Calu3 (cell line): ENCODE results near the gene TRMT10C. TPM values are rescaled to one million over a fixed set of nuclear protein-coding genes. Genes with fewer than 3 reads are reported as not detected.

ENCODE experiments used
- BruUV-seq: library from RNA; stranded (reverse); fragments of 400-500 nt; replicated peaks from 2 replicates; lab custom pipeline; 2021; lab: Mats Ljungman, UMichigan
- CTCF ChIA-PET: fragments of 300-600 bp; sonication (Branson Sonifier 250); formaldehyde crosslinking; loops from one replicate; lab custom pipeline; 2022; ENCODE audit warnings: antibody characterized with exemption; lab: Charles Lee
- DNase-seq: peaks from one replicate; pipeline ENCODE4 v3.0.0; 2022
- H3K27ac Mint-ChIP-seq: one replicate; pipeline ENCODE4 v1.8.0; 2022; ENCODE audit warnings: mixed read lengths; ENCODE audit not compliant: unreplicated experiment
- H3K27me3 Mint-ChIP-seq: one replicate; pipeline ENCODE4 v1.8.0; 2022; ENCODE audit warnings: mixed read lengths; ENCODE audit not compliant: unreplicated experiment
- H3K36me3 Mint-ChIP-seq: one replicate; pipeline ENCODE4 v1.8.0; 2022; ENCODE audit warnings: mild to moderate bottlenecking, moderate library complexity, mixed read lengths; ENCODE audit not compliant: insufficient read depth, unreplicated experiment
- H3K4me1 Mint-ChIP-seq: one replicate; pipeline ENCODE4 v1.8.0; 2022; ENCODE audit warnings: mild to moderate bottlenecking, low read depth, mixed read lengths; ENCODE audit not compliant: unreplicated experiment
- H3K4me3 Mint-ChIP-seq: one replicate; pipeline ENCODE4 v1.8.0; 2022; ENCODE audit warnings: mild to moderate bottlenecking, low read depth, moderate library complexity, mixed read lengths; ENCODE audit not compliant: unreplicated experiment
- H3K9me3 Mint-ChIP-seq: one replicate; pipeline ENCODE4 v1.8.0; 2022; ENCODE audit warnings: low read depth, mixed read lengths; ENCODE audit not compliant: unreplicated experiment
- CTCF ChIP-seq: fragments of 200-600 bp; IDR thresholded peaks from one replicate; pipeline ENCODE4 v1.8.0; 2022; ENCODE audit warnings: antibody characterized with exemption; ENCODE audit not compliant: unreplicated experiment
- intact Hi-C: fragments of 100-400 bp; cut with micrococcal nuclease; formaldehyde crosslinking; loops from one replicate; pipeline ENCODE4 v1.10.0; 2022; ENCODE audit not compliant: unreplicated experiment
- total RNA-seq: library from RNA; stranded (reverse); gene quantifications from 2 replicates; pipeline ENCODE4 v1.2.3, GENCODE V29; 2022

Gene TRMT10C
- total RNA-seq, 1 experiment from 2014 or later, result 29.7 TPM

GRCh38 chr3:101518421-101518871 is 43.2 kb upstream of the TRMT10C start:
- no TSS peak for BruUV-seq
- H3K4me3 Mint-ChIP-seq, result no peak overlapping the region
- peaks cover 3% of the 10 kb centered on the region for H3K36me3 Mint-ChIP-seq
- no peak for TF ChIP-seq CTCF
- intact Hi-C loops, result no loop called here
- CTCF ChIA-PET, result interaction anchor here (0.6 to 1.2 kb wide), 2 partner anchors 55 to 298 kb away, joined by 3 to 4 read pairs; partner anchors contain the start of gene PCNP
- peak overlapping the region; percentile 71 for H3K27ac Mint-ChIP-seq
- DNase-seq, result no peak
- no peaks in the 10 kb centered on the region for H3K9me3 Mint-ChIP-seq
- H3K4me1 Mint-ChIP-seq, result peaks cover 29% of the 10 kb centered on the region
- no peaks in the 10 kb centered on the region for H3K27me3 Mint-ChIP-seq

- DNase-seq, result peak; percentile 34
- H3K27ac Mint-ChIP-seq, result no peak overlapping the region
- no peak overlapping the region for H3K4me3 Mint-ChIP-seq
- CTCF ChIA-PET, result interaction anchor here (0.6 kb wide), 1 partner anchor 93 kb away, joined by 3 read pairs; no protein-coding TSS in a partner anchor
- H3K27me3 Mint-ChIP-seq, result no peaks in the 10 kb centered on the region
- no TSS peak for BruUV-seq
- no peaks in the 10 kb centered on the region for H3K9me3 Mint-ChIP-seq
- intact Hi-C loops, result no loop called here
- TF ChIP-seq CTCF, result no peak
- H3K36me3 Mint-ChIP-seq, result no peaks in the 10 kb centered on the region
- H3K4me1 Mint-ChIP-seq, result peaks cover 29% of the 10 kb centered on the region
Observed at GRCh38 chr3:101519685-101520365, 41.8 kb upstream of the TRMT10C start.

- no peak for TF ChIP-seq CTCF
- Mint-ChIP-seq H3K27ac (no peak overlapping the region), H3K36me3 (no peaks in the 10 kb centered on the region), H3K4me3 (no peak overlapping the region), H3K27me3 (no peaks in the 10 kb centered on the region), H3K9me3 (no peaks in the 10 kb centered on the region), H3K4me1 (peaks cover 29% of the 10 kb centered on the region)
- CTCF ChIA-PET, result no interaction called here
- DNase-seq, result no peak
- intact Hi-C loops, result no loop called here
- no TSS peak for BruUV-seq
Observed at GRCh38 chr3:101521211-101521701, 40.4 kb upstream of the TRMT10C start.

GRCh38 chr3:101527441-101527840 is 34.2 kb upstream of the TRMT10C start:
- H3K27ac Mint-ChIP-seq, result no peak overlapping the region
- H3K36me3 Mint-ChIP-seq, result no peaks in the 10 kb centered on the region
- H3K27me3 Mint-ChIP-seq, result peaks cover 9% of the 10 kb centered on the region
- intact Hi-C loops, result no loop called here
- no peaks in the 10 kb centered on the region for H3K4me1 Mint-ChIP-seq
- TF ChIP-seq CTCF, result no peak
- no peak overlapping the region for H3K4me3 Mint-ChIP-seq
- H3K9me3 Mint-ChIP-seq, result peaks cover 3% of the 10 kb centered on the region
- DNase-seq, result no peak
- BruUV-seq, result no TSS peak
- CTCF ChIA-PET, result no interaction called here
